Lower leg skin (tissue), 4 donors: ENCODE data around the gene REXO1. TPM values are rescaled to one million over a fixed set of nuclear protein-coding genes. Genes with fewer than 3 reads are reported as not detected.

Experiments used
- DNase-seq, 2 donors: peaks; one replicate each; pipeline ENCODE4 v3.0.0-alpha.2; 2019; ENCODE audit warnings: low spot score in 2 of 2
- H3K4me3 ChIP-seq: fragments of 200-600 bp; sonication (generic); 2 replicates; pipeline ENCODE4 v1.5.1; 2017; ENCODE audit warnings: mild to moderate bottlenecking, low read depth; ENCODE audit not compliant: poor library complexity, severe bottlenecking
- CTCF ChIP-seq, 3 donors: fragments of 450-650 bp; IDR thresholded peaks; one replicate each; pipeline ENCODE4 v1.5.1; 2016; ENCODE audit warnings: antibody characterized with exemption in 3 of 3, mild to moderate bottlenecking in 3 of 3, moderate library complexity in 2 of 3
- POLR2A ChIP-seq, 2 donors: fragments of 450-650 bp; IDR thresholded peaks; one replicate each; pipeline ENCODE4 v1.6.1; 2016 to 2017; ENCODE audit warnings: antibody characterized with exemption in 2 of 2, mild to moderate bottlenecking in 1 of 2, moderate library complexity in 1 of 2
- WGBS, 2 donors: methylation state at CpG; one replicate each; pipeline ENCODE4 v1.1.5; 2018; 5-methylcytosine and 5-hydroxymethylcytosine counted together
- intact Hi-C: fragments of 100-400 bp; cut with DNase I; formaldehyde crosslinking; loops from one replicate; pipeline ENCODE4 v1.15.0; 2023; ENCODE audit warnings: low total_unique reads
- total RNA-seq, 4 donors: library from RNA; depleted of rRNA; stranded (reverse); fragments of >200 nt; gene quantifications; one replicate each; pipeline ENCODE4 v1.1.0, GENCODE V29; 2016

The REXO1 gene
- total RNA-seq, 4 donors from 2014 or later = 32.9 to 51.1 (median 41.2) TPM

GRCh38 chr19:1777149-1777548 lies 71.1 kb downstream of the REXO1 start:
- WGBS, 2 donors = 62 to 63% methylated on average over 9 to 10 of the region's 10 CpGs
- DNase-seq = no peak
- intact Hi-C loops = no loop called here
- H3K4me3 ChIP-seq = no peak overlapping the region
- TF ChIP-seq POLR2A (IDR thresholded peaks at IDR 0.05) = no peak
- TF ChIP-seq CTCF (IDR thresholded peaks at IDR 0.05) = no peak

- TF ChIP-seq POLR2A (IDR thresholded peaks at IDR 0.05) (no peak), CTCF (IDR thresholded peaks at IDR 0.05) (no peak)
- WGBS, 2 donors = 10 to 14% methylated on average over 22 to 23 of the region's 23 CpGs
- no peak for DNase-seq
- no peak overlapping the region for H3K4me3 ChIP-seq
- intact Hi-C loops = no loop called here
These were observed 71.6 kb downstream of the REXO1 start for GRCh38 chr19:1776606-1777147.

GRCh38 chr19:1775951-1776605 lies 72.2 kb downstream of the REXO1 start:
- intact Hi-C loops = no loop called here
- WGBS, 2 donors = 2 to 4% methylated on average over 42 to 43 of the region's 50 CpGs
- H3K4me3 ChIP-seq = no peak overlapping the region
- no peak for DNase-seq
- TF ChIP-seq CTCF (IDR thresholded peaks at IDR 0.05) = no peak
- no peak for TF ChIP-seq POLR2A (IDR thresholded peaks at IDR 0.05)

- WGBS, 2 donors = 16 to 18% methylated on average over 20 to 45 of the region's 59 CpGs
These were observed 73.1 kb downstream of the REXO1 start for GRCh38 chr19:1774989-1775772.

GRCh38 chr19:1773184-1773583 lies 75.1 kb downstream of the REXO1 start:
- no peak for TF ChIP-seq POLR2A (IDR thresholded peaks at IDR 0.05)
- TF ChIP-seq CTCF (IDR thresholded peaks at IDR 0.05) = no peak
- intact Hi-C loops = no loop called here
- WGBS, 2 donors = 21 to 27% methylated on average over 8 of the region's 8 CpGs
- no peak overlapping the region for H3K4me3 ChIP-seq
- no peak for DNase-seq

More at GRCh38 chr19:1774989-1775772, 73.1 kb downstream of the REXO1 start:
- no peak for TF ChIP-seq POLR2A (IDR thresholded peaks at IDR 0.05)
- TF ChIP-seq CTCF (IDR thresholded peaks at IDR 0.05) = no peak
- H3K4me3 ChIP-seq = no peak overlapping the region
- DNase-seq = no peak
- intact Hi-C loops = no loop called here
